Heart left ventricle (tissue), 16 donors: ENCODE results near the gene ARHGAP45. TPM values are rescaled to one million over a fixed set of nuclear protein-coding genes. Genes with fewer than 3 reads are reported as not detected.

ENCODE experiments used
- ATAC-seq, 4 donors: fragments of 200-7000 bp; cut with Tn5 transposase; one replicate each; pipeline ENCODE4 v1.9.1; 2020 to 2022; ENCODE audit warnings: moderate library complexity in 4 of 4, mild to moderate bottlenecking in 3 of 4, moderate number of reproducible peaks in 1 of 4
- DNase-seq, 5 donors: peaks; one replicate each; pipeline ENCODE4 v3.0.0-alpha.2; 2020
- H3K27ac ChIP-seq, 12 donors: fragments of 200-600 bp; sonication (generic) in 4 of 12; one replicate each; pipeline versions ENCODE4 v1.5.0 to v1.8.0; 2016 to 2022; ENCODE audit warnings: mild to moderate bottlenecking in 2 of 12
- H3K27me3 ChIP-seq, 9 donors: fragments of 200-600 bp; sonication (generic) in 2 of 9; one replicate each; pipeline versions ENCODE4 v1.5.1 to v1.8.0; 2016 to 2022; ENCODE audit warnings: mild to moderate bottlenecking in 3 of 9
- H3K36me3 ChIP-seq, 9 donors: fragments of 200-600 bp; sonication (generic) in 2 of 9; one replicate each; pipeline versions ENCODE4 v1.5.0 to v1.8.0; 2018 to 2022; ENCODE audit warnings: mild to moderate bottlenecking in 2 of 9
- H3K4me1 ChIP-seq, 12 donors: fragments of 200-600 bp; sonication (generic) in 4 of 12; one replicate each; pipeline versions ENCODE4 v1.5.0 to v1.8.0; 2016 to 2022; ENCODE audit warnings: mild to moderate bottlenecking in 3 of 12
- H3K4me3 ChIP-seq, 12 donors: fragments of 200-600 bp; sonication (generic) in 4 of 12; one replicate each; pipeline versions ENCODE4 v1.5.0 to v1.8.0; 2017 to 2022; ENCODE audit warnings: mild to moderate bottlenecking in 9 of 12, moderate library complexity in 4 of 12
- H3K9me3 ChIP-seq, 12 donors: fragments of 200-600 bp; sonication (generic) in 4 of 12; one replicate each; pipeline versions ENCODE4 v1.5.0 to v1.8.0; 2016 to 2022; ENCODE audit warnings: mild to moderate bottlenecking in 1 of 12
- CTCF ChIP-seq, 12 donors: fragments of 200-600 bp; sonication (generic) in 4 of 12; IDR thresholded peaks; one replicate each; pipeline versions ENCODE4 v1.5.0 to v1.8.0; 2018 to 2022; ENCODE audit warnings: antibody characterized with exemption in 12 of 12, mild to moderate bottlenecking in 5 of 12
- POLR2A ChIP-seq, 2 donors: fragments of 450-650 bp; IDR thresholded peaks; one replicate each; pipeline ENCODE4 v1.6.1; 2017; ENCODE audit warnings: antibody characterized with exemption in 2 of 2, mild to moderate bottlenecking in 2 of 2, moderate library complexity in 2 of 2
- WGBS, 4 donors: extraction: QIAGEN DNeasy Blood & Tissue Kit in 2 of 4; methylation state at CpG; one replicate each; pipeline versions ENCODE4 v1.1.5 to v1.1.7; 2013 to 2018; 5-methylcytosine and 5-hydroxymethylcytosine counted together
- intact Hi-C, 10 donors: fragments of 100-400 bp; cut with DNase I; formaldehyde crosslinking; loops; one replicate each; pipeline versions ENCODE4 v1.11.1 to v1.14.2; 2022
- polyA plus RNA-seq, 2 donors: library from polyadenylated mRNA; stranded (reverse); fragments of 200-250 nt; gene quantifications; one replicate each; pipeline ENCODE4 v1.2.3, GENCODE V29; 2013
- total RNA-seq, 9 donors: library from RNA; depleted of rRNA in 2 of 9; stranded (reverse); fragments of >200 nt in 2 of 9; fragmentation: NEBNext Ultra II Directional in 3 of 9; extraction: Animal tissue kit (Norgen Biotek cat#: 25700) in 3 of 9; gene quantifications; one replicate each; pipeline versions ENCODE4 v1.1.0 to v1.2.4, GENCODE V29; 2016 to 2023
- donor health status: ischemic (EF 13 %, LVEDD 7.1; RV severe dilation, severe dysfunction).
- donor health status: healthy with polysubstance abuse.
- donor health status: DM: no; HTN: yes; CAD: no.
- donor health status: DM: no; HTN: no; CAD: no.
- donor health status: ischemic (EF 25% LVEDD 6.9; RV normal size, moderate dysfunction).
- donor health status: ischemic (EF 25% LVEDD 5.7; RV mildly dilated, moderate dysfunction).
- donor health status: healthy.
- donor health status: DM: yes; HTN: yes; CAD: no.
- donor health status: ischemic (EF 35%, LVEDD 5.7; RV mildly dilated, moderate dysfunction).
- donor health status: nonischemic (EF 11% LVEDD 7.7; RV severe dilation, severe dysfunction).
- donor health status: DM: yes; HTN: yes; CAD: no.
- donor health status: PGD.
- donor health status: ischemic (EF 29% LVEDD 5.4; RV normal size, mild dysfunction).
- donor health status: nonischemic (EF 23%, LVEDD 6.1; RV moderate dilation, normal function).

ARHGAP45 gene
- total and polyA plus RNA-seq, 11 donors: 1.6 to 38.2 (median 4.7) TPM

DNA sequence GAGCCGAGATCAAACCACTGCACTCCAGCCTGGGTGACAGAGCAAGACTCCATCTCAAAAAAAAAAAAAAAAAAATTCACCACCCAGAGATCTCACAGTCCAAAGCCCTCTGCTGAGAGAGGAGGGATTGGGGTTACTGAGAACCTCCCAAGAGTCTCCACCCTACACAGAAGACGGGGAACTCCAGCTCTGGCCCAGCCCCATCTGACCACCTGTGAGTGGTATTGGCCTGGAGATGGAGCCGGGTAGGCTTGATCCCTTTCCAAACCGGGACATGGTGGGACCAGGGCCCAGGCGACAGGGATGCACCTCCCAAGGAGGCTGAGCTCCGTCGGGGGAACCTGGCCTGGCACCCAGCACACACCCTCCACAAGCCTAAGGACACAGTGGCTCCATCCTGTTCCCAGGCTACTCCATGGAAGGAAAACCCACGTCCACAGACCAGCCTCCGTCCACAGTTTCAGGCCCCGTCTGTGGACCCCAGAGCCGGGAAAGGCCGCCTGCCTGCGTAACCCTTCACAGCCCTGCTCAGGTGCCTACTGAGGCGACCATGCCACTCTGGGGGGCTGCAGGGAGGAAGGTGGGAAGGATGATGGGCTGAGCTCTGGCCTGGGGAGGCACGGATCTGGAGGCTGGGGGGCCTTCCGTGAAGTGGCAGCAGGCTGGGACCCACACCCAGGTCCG, 47.9 kb upstream of the ARHGAP45 start:
- H3K27ac ChIP-seq: peak overlapping the region in 6 of 12 donors; percentile 19 to 98 (median 92)
- no peak for TF ChIP-seq POLR2A (IDR thresholded peaks at IDR 0.05)
- TF ChIP-seq CTCF (IDR thresholded peaks at IDR 0.05): no peak
- no peaks in the 10 kb centered on the region for H3K9me3 ChIP-seq
- H3K4me3 ChIP-seq: peak overlapping the region in 11 of 12 donors; percentile 72 to 96 (median 85)
- intact Hi-C loops: no loop called here
- H3K36me3 ChIP-seq: peaks cover 0 to 16% (median 2%) of the 10 kb centered on the region in 9 donors
- no peak for ATAC-seq
- peaks cover 30 to 79% (median 65%) of the 10 kb centered on the region in 12 donors for H3K4me1 ChIP-seq
- DNase-seq: no peak
- WGBS, 4 donors: 14 to 52% (median 39%) methylated on average over 8 to 17 of the region's 17 CpGs
- H3K27me3 ChIP-seq: no peaks in the 10 kb centered on the region

- peak overlapping the region; percentile 72 to 96 (median 86) for H3K4me3 ChIP-seq
- no peaks in the 10 kb centered on the region for H3K9me3 ChIP-seq
- H3K36me3 ChIP-seq: peaks cover 0 to 11% (median 0%) of the 10 kb centered on the region in 9 donors
- 41 to 62% (median 58%) methylated on average over 3 to 18 of the region's 18 CpGs for WGBS, 4 donors
- peaks cover 30 to 76% (median 65%) of the 10 kb centered on the region in 12 donors for H3K4me1 ChIP-seq
- intact Hi-C loops: no loop called here
- H3K27ac ChIP-seq: peak overlapping the region in 9 of 12 donors; percentile 88 to 98 (median 97)
- H3K27me3 ChIP-seq: no peaks in the 10 kb centered on the region
- DNase-seq (no peak), ATAC-seq (no peak)
- TF ChIP-seq CTCF (IDR thresholded peaks at IDR 0.05) (no peak), POLR2A (IDR thresholded peaks at IDR 0.05) (no peak)
These were observed 47.4 kb upstream of the ARHGAP45 start for GRCh38 chr19:1019616-1019961.

GRCh38 chr19:1019980-1020867, 46.7 kb upstream of the ARHGAP45 start:
- H3K4me3 ChIP-seq: peak overlapping the region; percentile 72 to 96 (median 86)
- ATAC-seq (no peak), DNase-seq (peak in 3 of 5 donors; percentile 32 to 79 (median 41))
- TF ChIP-seq POLR2A (IDR thresholded peaks at IDR 0.05): no peak
- no peak for TF ChIP-seq CTCF (IDR thresholded peaks at IDR 0.05)
- peaks cover 30 to 70% (median 63%) of the 10 kb centered on the region in 12 donors for H3K4me1 ChIP-seq
- H3K27ac ChIP-seq: peak overlapping the region; percentile 60 to 98 (median 96)
- peaks cover 0 to 4% (median 0%) of the 10 kb centered on the region in 9 donors for H3K36me3 ChIP-seq
- no peaks in the 10 kb centered on the region for H3K9me3 ChIP-seq
- intact Hi-C loops: loop anchor here in 6 of 10 donors (2.0 to 5.0 kb wide), 4 partner anchors 35 to 182 kb away; partner anchors contain the start of genes GPX4 (in 4 of the 6), POLR2E (in 1 of the 6) and WDR18 (in 1 of the 6)
- WGBS, 4 donors: 1 to 2% (median 1%) methylated on average over 40 to 60 of the region's 60 CpGs
- H3K27me3 ChIP-seq: no peaks in the 10 kb centered on the region
